SJCRH30 (cell line): ENCODE data around the gene TTLL6. TPM values are rescaled to one million over a fixed set of nuclear protein-coding genes. Genes with fewer than 3 reads are reported as not detected.
A peak's percentile ranks its signal among the peaks of the same experiment; 100 is the strongest.
"Not testable (repeated sequence)": the region's sequence is repeated elsewhere in the genome, so short reads cannot be mapped to it uniquely, and the experiment has no call there.

Source experiments
- DNase-seq, 2 experiments: peaks; one replicate each; pipeline ENCODE4 v3.0.0-alpha.2; 2015 to 2020
- H3K27ac ChIP-seq: fragments of 250-450 bp; sonication (Bioruptor Pico); 2 replicates; pipeline ENCODE4 v1.5.1; 2020; ENCODE audit warnings: mild to moderate bottlenecking, moderate library complexity
- H3K27me3 ChIP-seq: fragments of 250-450 bp; sonication (Bioruptor Pico); 2 replicates; pipeline ENCODE4 v1.5.1; 2020; ENCODE audit warnings: mild to moderate bottlenecking, moderate library complexity
- H3K36me3 ChIP-seq: fragments of 250-450 bp; sonication (Bioruptor Pico); 2 replicates; pipeline ENCODE4 v1.5.1; 2020; ENCODE audit warnings: mild to moderate bottlenecking, moderate library complexity
- H3K4me1 ChIP-seq: fragments of 250-450 bp; sonication (Bioruptor Pico); 2 replicates; pipeline ENCODE4 v1.5.1; 2020; ENCODE audit warnings: mild to moderate bottlenecking, moderate library complexity
- H3K4me3 ChIP-seq: fragments of 250-450 bp; sonication (Bioruptor Pico); 2 replicates; pipeline ENCODE4 v1.5.1; 2020; ENCODE audit warnings: mild to moderate bottlenecking, moderate library complexity
- H3K9me3 ChIP-seq: fragments of 250-450 bp; sonication (Bioruptor Pico); replicated peaks from 2 replicates; pipeline ENCODE4 v1.5.1; 2020; ENCODE audit warnings: mild to moderate bottlenecking, moderate library complexity
- total RNA-seq: library from RNA; depleted of rRNA; stranded (reverse); fragments of >200 nt; shearing (Covaris generic); gene quantifications from 2 replicates; pipeline ENCODE4 v1.2.3, GENCODE V29; 2014

Gene TTLL6
- total RNA-seq, 1 experiment from 2014 or later: 2.7 TPM

- Histone ChIP-seq H3K27me3 (no peaks in the 10 kb centered on the region), H3K9me3 (no peaks in the 10 kb centered on the region), H3K4me1 (no peaks in the 10 kb centered on the region), H3K36me3 (no peaks in the 10 kb centered on the region), H3K4me3 (peak within 1 kb of the TSS; percentile 69), H3K27ac (peak within 1 kb of the TSS; percentile 23; the same call in 1 of the 2 replicates)
- peak; percentile 90 to 96 for DNase-seq
These were observed 14.0 kb upstream of the TTLL6 start, which contains the start of gene CALCOCO2 for GRCh38 chr17:48830840-48831548. Gene CALCOCO2, plus strand, starts transcription at chr17:48831035. Its CDS starts 10,673 bp downstream, at chr17:48841708.

- no peak overlapping the region for H3K4me3 ChIP-seq
- DNase-seq: no peak
- no peaks in the 10 kb centered on the region for H3K9me3 ChIP-seq
- H3K27ac ChIP-seq: no peak overlapping the region
- H3K27me3 ChIP-seq: 0 out of 2 replicates have a peak, but pooled peaks cover 8% of the 10 kb centered on the region
- H3K36me3 ChIP-seq: no peaks in the 10 kb centered on the region
- no peaks in the 10 kb centered on the region; the same call in 1 of the 2 replicates for H3K4me1 ChIP-seq
These were observed 8.7 kb upstream of the TTLL6 start for GRCh38 chr17:48825446-48826381.

- not testable (repeated sequence) for H3K4me3 ChIP-seq, H3K36me3 ChIP-seq, H3K27me3 ChIP-seq, DNase-seq, H3K9me3 ChIP-seq, H3K27ac ChIP-seq
- peaks cover 20% of the 10 kb centered on the region for H3K4me1 ChIP-seq
These were observed 3.9 kb upstream of the TTLL6 start for GRCh38 chr17:48820936-48821335.

DNA sequence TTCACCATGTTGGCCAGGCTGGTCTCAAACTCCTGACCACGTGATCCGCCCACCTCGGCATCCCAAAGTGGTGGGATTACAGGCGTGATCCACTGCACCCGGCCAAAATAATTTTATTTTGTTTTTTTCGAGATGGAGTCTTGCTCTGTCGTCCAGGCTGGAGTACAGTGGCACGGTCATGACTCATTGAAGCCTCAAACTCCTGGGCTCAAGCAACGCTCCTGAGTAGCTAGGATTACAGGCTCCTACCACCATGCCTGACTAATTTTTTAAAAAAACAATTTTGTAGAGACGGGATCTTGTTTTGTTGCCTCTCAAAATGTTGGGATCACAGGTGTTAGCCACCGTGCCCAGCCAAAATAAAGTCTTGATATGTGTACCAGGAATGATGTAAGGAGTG, 2.4 kb upstream of the TTLL6 start:
- DNase-seq: peak; percentile 31 to 60
- H3K4me3 ChIP-seq: no peak overlapping the region
- peaks cover 10% of the 10 kb centered on the region for H3K27me3 ChIP-seq
- no peak overlapping the region for H3K27ac ChIP-seq
- no peaks in the 10 kb centered on the region for H3K36me3 ChIP-seq
- H3K4me1 ChIP-seq: peaks cover 20% of the 10 kb centered on the region
- no peaks in the 10 kb centered on the region for H3K9me3 ChIP-seq

- Histone ChIP-seq H3K27me3 (peaks cover 9% of the 10 kb centered on the region), H3K36me3 (no peaks in the 10 kb centered on the region), H3K9me3 (no peaks in the 10 kb centered on the region), H3K4me1 (peaks cover 20% of the 10 kb centered on the region), H3K27ac (no peak overlapping the region), H3K4me3 (no peak overlapping the region)
- DNase-seq: no peak
These were observed 1.4 kb upstream of the TTLL6 start for GRCh38 chr17:48818361-48818841.

DNA sequence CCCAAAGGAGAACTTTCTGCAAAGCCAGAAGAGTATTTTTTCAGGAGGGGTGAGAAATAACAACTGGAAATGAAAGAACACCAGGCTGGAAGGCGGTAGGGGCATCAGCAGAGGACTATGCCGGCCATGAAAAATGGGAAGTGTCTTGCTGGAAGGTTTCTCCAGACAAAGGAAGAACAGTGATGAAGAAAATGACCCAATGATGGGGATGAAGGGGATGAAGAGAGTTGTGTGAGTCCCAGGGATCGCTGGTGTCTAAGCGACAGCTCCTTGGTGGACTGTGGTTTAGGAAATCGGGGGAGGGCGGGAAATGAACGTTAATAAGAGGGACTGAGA, 623 bp downstream of the TTLL6 start:
- no peaks in the 10 kb centered on the region for H3K9me3 ChIP-seq
- DNase-seq: no peak
- H3K4me3 ChIP-seq: peak overlapping the region; percentile 44
- H3K27me3 ChIP-seq: peaks cover 11% of the 10 kb centered on the region
- no peak overlapping the region for H3K27ac ChIP-seq
- peaks cover 20% of the 10 kb centered on the region for H3K4me1 ChIP-seq
- H3K36me3 ChIP-seq: no peaks in the 10 kb centered on the region

DNA sequence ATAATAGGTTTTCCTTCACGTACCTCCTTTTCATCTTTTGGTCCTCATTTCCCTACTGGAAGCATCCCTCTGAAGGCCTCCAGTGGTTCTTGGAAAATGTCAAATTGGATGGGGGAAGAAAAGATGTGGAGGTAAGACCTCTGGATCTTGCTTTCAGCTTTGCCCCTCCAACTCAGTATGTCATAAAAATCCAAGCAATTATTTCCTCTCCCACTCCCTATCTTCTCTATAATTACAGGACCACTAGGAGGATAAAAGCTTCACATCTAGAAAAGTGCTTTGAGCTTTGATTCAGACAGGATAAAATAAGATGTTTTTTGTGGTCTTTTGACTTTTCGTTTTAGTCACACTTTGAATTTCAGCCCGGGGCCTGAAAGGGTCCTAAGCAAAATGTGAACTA, 1.7 kb downstream of the TTLL6 start:
- Histone ChIP-seq H3K36me3 (no peaks in the 10 kb centered on the region), H3K4me3 (no peak overlapping the region), H3K4me1 (peaks cover 20% of the 10 kb centered on the region), H3K27me3 (peaks cover 13% of the 10 kb centered on the region), H3K27ac (no peak overlapping the region), H3K9me3 (no peaks in the 10 kb centered on the region)
- no peak for DNase-seq

DNA sequence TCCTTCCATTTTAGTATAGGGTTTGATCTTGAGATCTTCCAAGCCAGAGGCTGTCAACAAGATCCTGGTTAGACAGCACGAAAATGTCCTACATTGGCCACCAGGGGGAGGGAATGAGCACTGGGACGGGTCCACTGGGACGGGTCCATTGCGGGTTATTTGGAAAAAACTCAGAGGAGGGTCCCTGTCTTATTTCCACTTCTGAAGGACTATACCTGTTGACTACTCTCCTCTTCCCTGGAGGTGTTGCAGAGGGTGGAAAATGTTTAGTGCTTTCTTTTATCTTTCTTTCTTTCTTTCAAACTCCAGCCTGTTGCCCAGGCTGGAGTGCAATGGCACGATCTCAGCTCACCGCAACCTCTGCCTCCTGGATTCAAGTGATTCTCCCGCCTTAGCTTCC, 2.5 kb downstream of the TTLL6 start:
- Histone ChIP-seq H3K27me3 (peaks cover 13% of the 10 kb centered on the region), H3K27ac (no peak overlapping the region), H3K36me3 (no peaks in the 10 kb centered on the region), H3K4me3 (no peak overlapping the region), H3K9me3 (no peaks in the 10 kb centered on the region), H3K4me1 (peaks cover 14% of the 10 kb centered on the region)
- peak; percentile 42 to 75 for DNase-seq

DNA sequence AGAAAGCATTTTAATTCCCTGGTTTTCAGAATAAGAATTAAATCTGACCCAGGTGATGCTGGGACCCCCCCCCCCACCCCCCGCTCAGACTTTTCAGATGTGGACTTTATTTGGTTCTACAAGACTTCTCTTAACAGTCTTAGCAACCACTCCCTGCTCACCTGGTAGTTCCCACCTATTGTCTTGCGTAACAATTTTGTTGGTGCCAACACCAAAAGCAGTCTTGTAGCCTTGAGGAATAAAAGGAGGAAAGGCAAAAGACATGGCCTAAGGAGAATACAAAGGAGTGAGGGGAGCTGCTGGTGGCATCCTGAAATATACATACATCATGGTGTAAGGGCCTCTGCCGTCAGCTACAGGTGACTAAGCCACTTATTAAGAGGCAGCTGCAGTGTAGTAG, 5.0 kb downstream of the TTLL6 start:
- Histone ChIP-seq H3K4me3 (no peak overlapping the region), H3K27ac (no peak overlapping the region), H3K9me3 (no peaks in the 10 kb centered on the region), H3K4me1 (no peaks in the 10 kb centered on the region), H3K36me3 (no peaks in the 10 kb centered on the region), H3K27me3 (peaks cover 13% of the 10 kb centered on the region)
- DNase-seq: no peak

DNA sequence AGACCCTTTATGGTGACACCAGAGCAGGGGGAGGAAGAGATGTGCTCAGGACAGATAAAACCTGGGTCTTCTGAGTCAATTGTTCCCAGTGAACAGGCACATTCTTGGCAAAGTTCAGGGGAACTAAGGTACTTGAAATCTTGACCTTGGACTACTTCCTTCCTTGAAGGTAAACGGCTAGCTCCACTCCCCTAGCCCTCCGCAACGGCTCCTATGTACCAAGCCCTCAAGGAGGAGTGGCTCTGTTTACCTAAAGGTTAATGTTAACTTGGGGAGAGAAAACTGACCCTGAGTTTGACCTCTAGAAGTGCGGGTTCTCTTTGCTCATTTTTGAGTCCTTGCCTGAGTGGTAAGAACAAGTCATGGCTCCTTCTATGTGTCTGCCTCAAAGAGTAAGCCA, 7.8 kb downstream of the TTLL6 start:
- H3K27ac ChIP-seq: no peak overlapping the region
- peaks cover 6% of the 10 kb centered on the region for H3K4me1 ChIP-seq
- H3K9me3 ChIP-seq: no peaks in the 10 kb centered on the region
- no peaks in the 10 kb centered on the region for H3K36me3 ChIP-seq
- no peak overlapping the region for H3K4me3 ChIP-seq
- no peak for DNase-seq
- H3K27me3 ChIP-seq: peaks cover 8% of the 10 kb centered on the region; the same call in 1 of the 2 replicates

GRCh38 chr17:48804936-48805411, 12.1 kb downstream of the TTLL6 start:
- H3K4me3 ChIP-seq: peak overlapping the region; percentile 27
- H3K36me3 ChIP-seq: no peaks in the 10 kb centered on the region
- no peaks in the 10 kb centered on the region for H3K27me3 ChIP-seq
- no peaks in the 10 kb centered on the region for H3K9me3 ChIP-seq
- peak; percentile 75 to 92 for DNase-seq
- H3K4me1 ChIP-seq: peaks cover 38% of the 10 kb centered on the region
- no peak overlapping the region for H3K27ac ChIP-seq

- DNase-seq: no peak
- Histone ChIP-seq H3K27me3 (no peaks in the 10 kb centered on the region), H3K36me3 (no peaks in the 10 kb centered on the region), H3K4me1 (peaks cover 38% of the 10 kb centered on the region), H3K27ac (no peak overlapping the region), H3K9me3 (no peaks in the 10 kb centered on the region), H3K4me3 (no peak overlapping the region)
These were observed 16.3 kb downstream of the TTLL6 start for GRCh38 chr17:48800626-48801217.

DNA sequence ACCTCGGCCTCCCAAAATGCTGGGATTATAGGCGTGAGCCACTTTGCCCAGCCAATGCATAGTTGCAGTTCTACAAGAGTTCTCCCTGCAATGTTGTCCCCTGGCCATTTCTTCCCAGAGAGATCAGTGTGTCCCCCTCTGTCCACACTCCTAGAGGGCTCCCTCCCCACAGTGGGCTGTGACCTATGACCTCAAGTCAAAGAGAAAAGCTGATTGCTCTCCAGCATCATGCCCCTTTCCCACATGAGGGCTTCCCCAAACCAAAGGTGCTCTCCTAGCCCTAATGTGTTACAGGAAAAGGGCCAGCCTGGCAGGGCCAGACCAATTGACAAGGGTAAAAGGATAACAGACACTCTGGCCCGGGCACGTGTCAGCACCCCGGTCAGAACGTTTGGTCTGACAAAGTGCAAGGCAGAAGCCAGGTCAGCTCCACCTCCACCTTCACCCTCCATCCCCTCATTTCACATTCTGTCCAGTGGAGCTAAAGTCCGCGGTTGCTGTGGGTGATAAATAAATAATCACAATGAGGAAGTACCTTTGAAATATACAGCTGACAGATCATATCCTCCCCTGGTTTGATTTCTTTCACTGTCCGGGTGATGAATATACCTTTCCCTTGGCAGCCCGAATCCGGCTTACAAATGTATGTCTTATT, 17.8 kb downstream of the TTLL6 start:
- peaks cover 40% of the 10 kb centered on the region for H3K4me1 ChIP-seq
- no peaks in the 10 kb centered on the region for H3K36me3 ChIP-seq
- H3K4me3 ChIP-seq: no peak overlapping the region
- no peak overlapping the region for H3K27ac ChIP-seq
- H3K27me3 ChIP-seq: no peaks in the 10 kb centered on the region
- no peak for DNase-seq
- H3K9me3 ChIP-seq: no peaks in the 10 kb centered on the region

- H3K27me3 ChIP-seq, H3K36me3 ChIP-seq, DNase-seq, H3K4me3 ChIP-seq, H3K27ac ChIP-seq, H3K9me3 ChIP-seq: not testable (repeated sequence)
- H3K4me1 ChIP-seq: peaks cover 24% of the 10 kb centered on the region
These were observed 20.9 kb downstream of the TTLL6 start for GRCh38 chr17:48796163-48796522.
